SK-N-DZ (cell line): ENCODE results near the gene NAA50. TPM values are rescaled to one million over a fixed set of nuclear protein-coding genes. Genes with fewer than 3 reads are reported as not detected.

Experiments
- DNase-seq: peaks from one replicate; pipeline ENCODE4 v3.0.0-alpha.2; 2015; ENCODE audit warnings: low spot score
- polyA plus RNA-seq, 2 experiments: library from polyadenylated mRNA; depleted of rRNA; stranded (reverse); fragments of >200 nt; gene quantifications; 2 replicates each; pipeline ENCODE4 v1.2.3, GENCODE V29; 2014

NAA50 gene
- polyA plus RNA-seq (2014; cell fraction: cytosol; rRNA removed): 94.9 and 132 TPM in 2 replicates
- 69.1 and 70.8 TPM in 2 replicates for polyA plus RNA-seq (2014; cell fraction: nucleus; rRNA removed)

- peak; percentile 90 for DNase-seq
Measured at GRCh38 chr3:113745756-113746547, at the start of gene NAA50. TSS of gene NAA50 (minus strand) at chr3:113746249. CDS start at chr3:113745949, 300 bp downstream.

DNA sequence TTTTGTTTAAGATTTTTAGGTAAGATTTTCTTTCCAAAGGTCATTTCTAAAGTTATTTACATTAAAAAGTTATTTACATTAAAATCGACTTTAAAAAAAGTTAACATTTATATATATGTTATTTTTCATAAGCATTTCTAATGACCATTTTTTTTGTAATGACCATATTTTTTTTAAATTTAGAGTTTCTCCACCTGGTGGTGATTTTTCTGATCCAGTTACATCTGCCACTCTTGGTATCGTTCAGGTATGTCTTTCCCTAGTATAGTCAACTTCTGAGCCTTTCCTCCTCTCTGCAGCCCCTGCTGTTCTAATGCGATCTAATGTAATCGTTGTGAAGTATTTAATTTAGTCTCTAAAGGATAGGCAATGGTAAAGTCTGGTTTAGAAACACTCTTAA lies 49.6 kb upstream of the NAA50 start:
- no peak for DNase-seq

- DNase-seq: no peak
Measured at GRCh38 chr3:113794526-113794925, 48.5 kb upstream of the NAA50 start.

GRCh38 chr3:113791381-113791780 lies 45.3 kb upstream of the NAA50 start:
- DNase-seq: no peak

DNA sequence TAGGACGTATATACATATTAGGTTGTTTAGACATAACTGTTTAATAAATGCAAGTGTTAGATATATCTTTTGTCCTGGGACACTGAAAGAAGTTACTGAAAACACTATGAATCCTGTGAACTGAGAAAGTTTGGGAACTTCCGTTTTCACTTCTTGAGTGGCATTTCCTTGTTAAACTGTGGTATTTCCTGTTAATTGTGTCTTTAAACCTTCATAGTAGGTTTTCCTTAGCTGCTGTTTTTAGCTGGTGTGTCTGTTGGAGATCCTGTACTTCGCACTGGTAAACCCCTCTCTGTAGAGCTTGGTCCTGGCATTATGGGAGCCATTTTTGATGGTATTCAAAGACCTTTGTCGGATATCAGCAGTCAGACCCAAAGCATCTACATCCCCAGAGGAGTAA lies 37.9 kb upstream of the NAA50 start:
- DNase-seq: no peak

- no peak for DNase-seq
Measured at GRCh38 chr3:113783463-113783862, 37.4 kb upstream of the NAA50 start.

- DNase-seq: no peak
Measured at GRCh38 chr3:113776564-113776963, 30.5 kb upstream of the NAA50 start.

- no peak for DNase-seq
Measured at GRCh38 chr3:113775516-113775915, 29.5 kb upstream of the NAA50 start.

- no peak for DNase-seq
Measured at GRCh38 chr3:113773381-113773780, 27.3 kb upstream of the NAA50 start.

- no peak for DNase-seq
Measured at GRCh38 chr3:113771993-113772392, 25.9 kb upstream of the NAA50 start.

- no peak for DNase-seq
Measured at GRCh38 chr3:113769551-113769950, 23.5 kb upstream of the NAA50 start.

DNA sequence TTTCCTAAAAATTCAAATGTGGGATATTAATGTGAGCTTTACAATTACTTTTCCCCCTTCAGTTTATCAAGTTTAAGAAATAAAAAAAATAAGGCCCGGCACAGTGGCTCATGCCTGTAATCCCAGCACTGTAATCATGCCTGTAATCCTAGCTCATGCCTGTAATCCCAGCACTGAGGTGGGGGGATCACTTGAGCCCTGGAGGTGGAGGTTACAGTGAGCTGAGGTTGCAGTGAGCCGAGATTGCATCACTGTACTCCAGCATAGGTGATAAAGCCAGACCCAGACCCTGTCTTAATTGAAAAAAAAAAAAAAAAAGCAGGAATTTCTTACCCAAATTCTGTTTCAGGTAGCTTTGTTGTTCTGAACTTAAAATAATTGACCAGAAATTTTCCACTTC lies 18.6 kb upstream of the NAA50 start:
- no peak for DNase-seq

- no peak for DNase-seq
Measured at GRCh38 chr3:113758389-113759024, 12.5 kb upstream of the NAA50 start.

DNA sequence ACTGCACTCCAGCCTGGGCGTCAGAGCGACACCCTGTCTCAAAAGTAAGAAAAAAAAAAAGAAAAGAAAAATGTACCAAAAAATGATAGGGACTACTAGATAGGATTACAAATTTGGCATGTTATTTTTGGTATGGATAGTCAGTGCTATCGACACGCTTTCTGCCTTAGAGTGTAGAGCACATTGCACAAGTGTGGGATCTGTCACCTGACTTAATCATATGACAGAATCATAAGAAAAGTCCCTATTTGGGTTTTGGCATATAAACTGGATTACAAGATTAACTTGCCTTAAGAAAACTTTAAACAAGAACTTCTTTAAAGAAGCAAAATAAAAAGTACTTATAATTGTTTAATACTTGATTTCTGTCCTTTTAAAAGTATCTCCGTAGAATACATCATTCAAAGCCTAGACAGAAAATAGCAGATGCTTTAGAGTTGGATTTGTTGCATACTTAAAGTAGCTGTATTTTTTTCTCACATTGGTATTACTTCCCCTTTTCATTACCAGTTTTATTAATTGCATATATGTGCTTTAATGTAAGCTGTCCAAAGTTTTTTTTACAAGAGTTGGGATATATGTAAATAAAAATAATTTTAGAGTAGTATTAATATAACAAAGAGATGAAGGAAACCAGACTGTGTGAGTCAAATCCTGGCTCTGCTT lies 8.6 kb upstream of the NAA50 start:
- no peak for DNase-seq

DNA sequence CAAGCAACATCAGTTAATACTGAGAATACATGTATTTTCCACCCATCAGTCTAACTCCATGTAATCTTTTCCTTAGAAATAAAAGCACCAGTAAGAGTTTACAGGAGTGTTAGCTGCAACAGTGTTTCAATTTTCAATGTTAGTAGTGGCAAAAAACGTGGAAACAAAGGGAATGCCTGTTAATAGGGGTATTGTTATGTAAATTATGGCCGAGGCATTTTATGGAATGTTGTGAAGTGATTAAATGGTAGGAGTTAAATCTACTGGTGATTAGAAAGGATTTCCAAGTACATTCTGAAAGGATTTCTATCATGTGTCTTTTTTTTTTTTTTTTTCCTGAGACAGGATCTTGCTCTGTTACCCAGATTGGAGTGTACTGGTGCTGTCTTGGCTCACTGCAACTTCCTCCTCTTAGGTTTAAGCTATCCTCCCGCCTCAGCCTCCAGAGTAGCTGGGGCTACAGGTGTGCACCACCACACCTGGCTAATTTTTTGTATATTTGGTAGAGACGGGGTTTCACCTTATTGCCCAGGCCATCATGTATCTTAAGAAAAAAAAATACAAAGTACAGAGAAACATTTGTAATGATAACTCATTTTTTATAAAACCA lies 7.4 kb upstream of the NAA50 start:
- no peak for DNase-seq

DNA sequence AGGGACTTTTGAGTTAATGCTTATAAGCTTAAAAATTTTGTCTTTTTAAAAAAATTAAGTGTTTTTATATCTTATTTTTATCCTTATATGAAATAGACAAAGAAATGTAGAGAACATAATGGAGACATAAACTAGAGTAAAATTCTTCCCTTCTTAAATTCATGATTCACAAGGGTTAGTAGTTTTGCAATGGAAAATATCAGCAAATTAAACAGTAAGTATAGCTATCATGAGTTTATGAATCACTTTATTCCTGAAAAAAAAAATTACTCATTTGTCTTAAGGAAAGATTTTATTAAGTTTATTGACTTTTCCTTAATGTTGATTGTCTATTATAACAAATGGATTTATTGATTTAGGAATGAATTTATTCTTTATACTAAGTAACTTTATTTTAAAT lies 5.1 kb upstream of the NAA50 start:
- no peak for DNase-seq

GRCh38 chr3:113747283-113748046 lies 1.4 kb upstream of the NAA50 start:
- DNase-seq: peak; percentile 3

- peak; percentile 96 for DNase-seq
Measured at GRCh38 chr3:113746548-113747282, 666 bp upstream of the NAA50 start, which contains the start of gene ATP6V1A. TSS of gene ATP6V1A (plus strand) at chr3:113747035. CDS start at chr3:113778754, 31,719 bp downstream.

GRCh38 chr3:113744941-113745755 lies 901 bp downstream of the NAA50 start:
- peak; percentile 77 for DNase-seq
